ENCODE data around the gene METTL2B. TPM values are rescaled to one million over a fixed set of nuclear protein-coding genes. Genes with fewer than 3 reads are reported as not detected.
"Not testable (repeated sequence)": the region's sequence is repeated elsewhere in the genome, so short reads cannot be mapped to it uniquely, and the experiment has no call there.

METTL2B gene
- total RNA-seq, 1 experiment from 2014 or later: 27.8 TPM

DNA sequence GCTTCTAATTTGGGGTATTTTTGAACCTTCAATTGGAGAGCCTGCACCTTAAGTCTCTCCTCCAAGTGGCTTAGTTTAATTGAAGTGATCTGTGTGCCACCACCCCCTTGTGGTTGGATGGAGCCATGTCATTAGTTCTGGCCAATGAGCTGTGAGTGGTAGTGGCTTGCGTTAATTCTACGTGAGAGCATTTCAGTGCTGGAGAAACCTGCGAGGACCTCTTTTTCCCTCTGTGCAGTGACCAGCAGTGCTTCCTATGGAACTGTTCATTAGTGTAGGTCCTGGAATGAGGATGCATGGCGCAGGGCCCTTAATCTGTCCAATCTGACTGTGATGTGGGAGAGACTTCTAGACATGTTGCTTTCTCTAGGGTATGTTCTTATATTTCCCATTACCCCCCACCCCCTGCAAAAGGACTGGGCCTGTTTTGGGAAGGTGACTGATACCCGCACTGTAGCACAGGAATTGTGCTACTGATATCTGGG, 17.1 kb upstream of the METTL2B start:
- Histone ChIP-seq H3K27me3 (ENCODE audit: low read length) (no peaks in the 10 kb centered on the region), H4K20me1 (ENCODE audit: insufficient read depth, low read depth, low read length) (no peaks in the 10 kb centered on the region), H3K9ac (ENCODE audit: low read length) (no peak overlapping the region), H3K79me2 (ENCODE audit: low read length) (peaks cover 58% of the 10 kb centered on the region), H3K4me1 (ENCODE audit: low read length) (peaks cover 39% of the 10 kb centered on the region), H3K4me2 (ENCODE audit: low read depth, low read length, poor library complexity, severe bottlenecking) (no peak overlapping the region), H2AFZ (ENCODE audit: low read length) (no peak overlapping the region), H3K9me2 (replicated peaks; ENCODE audit: insufficient read depth, low read length) (no peaks in the 10 kb centered on the region), H3K36me3 (ENCODE audit: insufficient read depth, low read length) (peaks cover 10% of the 10 kb centered on the region; the same call in 1 of the 2 replicates), H3K9me3 (ENCODE audit: low read length) (no peaks in the 10 kb centered on the region), H3K27ac (ENCODE audit: low read length) (no peak overlapping the region), H3K4me3 (ENCODE audit: low read length) (no peak overlapping the region)
- peak; percentile 89 for DNase-seq

DNA sequence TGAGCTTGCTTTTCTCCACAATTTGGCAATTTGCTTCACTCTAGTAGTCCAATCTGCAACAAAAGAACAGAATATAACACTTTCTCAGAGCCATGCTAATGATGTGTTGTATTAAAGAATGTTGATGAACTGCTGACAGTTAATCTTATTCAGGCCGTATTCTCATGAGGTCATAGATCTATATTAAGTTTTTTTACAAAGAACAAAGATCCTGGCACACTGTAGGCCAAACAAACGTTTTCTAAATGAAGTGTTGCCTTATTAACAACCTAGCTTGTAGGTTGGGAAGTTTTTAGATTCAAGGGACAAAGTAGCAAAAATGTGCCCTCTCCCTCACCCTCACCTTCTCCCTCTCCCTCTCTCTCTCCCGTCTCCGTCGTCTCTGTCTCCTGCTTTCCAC, 14.1 kb upstream of the METTL2B start:
- no peak for DNase-seq
- peaks cover 41% of the 10 kb centered on the region for H3K79me2 ChIP-seq (ENCODE audit: low read length)

GRCh38 chr7:128463345-128463744, 13.2 kb upstream of the METTL2B start:
- not testable (repeated sequence) for H2AFZ ChIP-seq (ENCODE audit: low read length); H3K9me3 ChIP-seq (ENCODE audit: low read length); H3K4me3 ChIP-seq (ENCODE audit: low read length); H3K27ac ChIP-seq (ENCODE audit: low read length); H3K4me2 ChIP-seq (ENCODE audit: low read depth, low read length, poor library complexity, severe bottlenecking); H3K27me3 ChIP-seq (ENCODE audit: low read length); H3K36me3 ChIP-seq (ENCODE audit: insufficient read depth, low read length); H3K9ac ChIP-seq (ENCODE audit: low read length); DNase-seq; H4K20me1 ChIP-seq (ENCODE audit: insufficient read depth, low read depth, low read length); H3K9me2 ChIP-seq (replicated peaks; ENCODE audit: insufficient read depth, low read length)
- Histone ChIP-seq H3K79me2 (ENCODE audit: low read length) (peaks cover 33% of the 10 kb centered on the region), H3K4me1 (ENCODE audit: low read length) (peaks cover 14% of the 10 kb centered on the region)

More for the DNA sequence above, 14.1 kb upstream of the METTL2B start:
- peaks cover 23% of the 10 kb centered on the region for H3K4me1 ChIP-seq (ENCODE audit: low read length)
- no peaks in the 10 kb centered on the region for H3K27me3 ChIP-seq (ENCODE audit: low read length)
- no peak overlapping the region for H2AFZ ChIP-seq (ENCODE audit: low read length)
- no peaks in the 10 kb centered on the region for H4K20me1 ChIP-seq (ENCODE audit: insufficient read depth, low read depth, low read length)
- H3K4me2 ChIP-seq (ENCODE audit: low read depth, low read length, poor library complexity, severe bottlenecking): no peak overlapping the region
- no peak overlapping the region for H3K27ac ChIP-seq (ENCODE audit: low read length)
- no peaks in the 10 kb centered on the region for H3K9me2 ChIP-seq (replicated peaks; ENCODE audit: insufficient read depth, low read length)
- no peaks in the 10 kb centered on the region for H3K9me3 ChIP-seq (ENCODE audit: low read length)
- H3K9ac ChIP-seq (ENCODE audit: low read length): no peak overlapping the region
- no peak overlapping the region for H3K4me3 ChIP-seq (ENCODE audit: low read length)
- peaks cover 9% of the 10 kb centered on the region; the same call in 1 of the 2 replicates for H3K36me3 ChIP-seq (ENCODE audit: insufficient read depth, low read length)

- not testable (repeated sequence) for H3K4me3 ChIP-seq (ENCODE audit: low read length); H3K9me2 ChIP-seq (replicated peaks; ENCODE audit: insufficient read depth, low read length); H3K9me3 ChIP-seq (ENCODE audit: low read length); H3K27ac ChIP-seq (ENCODE audit: low read length); DNase-seq; H3K4me1 ChIP-seq (ENCODE audit: low read length); H4K20me1 ChIP-seq (ENCODE audit: insufficient read depth, low read depth, low read length); H2AFZ ChIP-seq (ENCODE audit: low read length); H3K9ac ChIP-seq (ENCODE audit: low read length); H3K27me3 ChIP-seq (ENCODE audit: low read length); H3K4me2 ChIP-seq (ENCODE audit: low read depth, low read length, poor library complexity, severe bottlenecking); H3K36me3 ChIP-seq (ENCODE audit: insufficient read depth, low read length)
- peaks cover 27% of the 10 kb centered on the region for H3K79me2 ChIP-seq (ENCODE audit: low read length)
Observed at GRCh38 chr7:128463933-128464332, 12.6 kb upstream of the METTL2B start.

- not testable (repeated sequence) for H3K4me3 ChIP-seq (ENCODE audit: low read length); H3K9me2 ChIP-seq (replicated peaks; ENCODE audit: insufficient read depth, low read length); H3K36me3 ChIP-seq (ENCODE audit: insufficient read depth, low read length); H3K27me3 ChIP-seq (ENCODE audit: low read length); H4K20me1 ChIP-seq (ENCODE audit: insufficient read depth, low read depth, low read length); H3K4me1 ChIP-seq (ENCODE audit: low read length); H3K9me3 ChIP-seq (ENCODE audit: low read length); H3K79me2 ChIP-seq (ENCODE audit: low read length); H3K4me2 ChIP-seq (ENCODE audit: low read depth, low read length, poor library complexity, severe bottlenecking); H3K9ac ChIP-seq (ENCODE audit: low read length); H2AFZ ChIP-seq (ENCODE audit: low read length); DNase-seq; H3K27ac ChIP-seq (ENCODE audit: low read length)
Observed at GRCh38 chr7:128466871-128467270, 9.7 kb upstream of the METTL2B start.

DNA sequence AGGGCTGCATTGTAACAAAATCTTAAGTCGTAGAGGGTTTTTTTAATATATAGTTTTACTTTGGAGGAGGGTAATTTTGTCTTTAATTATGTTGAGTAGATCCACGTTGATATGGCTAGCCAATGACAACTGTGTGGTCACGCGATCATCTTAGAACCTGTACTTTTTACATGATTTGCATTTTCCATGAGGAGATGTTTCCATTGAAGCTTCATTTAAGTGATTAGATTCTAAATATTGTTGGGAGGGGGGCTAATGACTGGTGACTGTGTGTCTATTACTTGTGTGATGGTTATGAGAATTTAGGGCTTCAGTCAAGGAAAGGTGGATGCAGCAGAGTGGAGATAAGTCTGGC, 765 bp downstream of the METTL2B start:
- H3K4me1 ChIP-seq (ENCODE audit: low read length): peaks cover 16% of the 10 kb centered on the region

DNA sequence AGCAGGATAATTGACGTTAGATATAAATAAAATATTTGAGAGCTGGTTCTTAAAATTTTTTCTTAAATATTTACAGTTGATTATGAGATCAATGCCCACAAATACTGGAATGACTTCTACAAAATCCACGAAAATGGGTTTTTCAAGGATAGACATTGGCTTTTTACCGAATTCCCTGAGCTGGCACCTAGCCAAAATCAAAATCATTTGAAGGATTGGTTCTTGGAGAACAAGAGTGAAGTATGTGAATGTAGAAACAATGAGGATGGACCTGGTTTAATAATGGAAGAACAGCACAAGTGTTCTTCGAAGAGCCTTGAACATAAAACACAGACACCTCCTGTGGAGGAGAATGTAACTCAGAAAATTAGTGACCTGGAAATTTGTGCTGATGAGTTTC, 2.5 kb downstream of the METTL2B start:
- H3K79me2 ChIP-seq (ENCODE audit: low read length): peaks cover 30% of the 10 kb centered on the region
- not testable (repeated sequence) for H2AFZ ChIP-seq (ENCODE audit: low read length); H3K36me3 ChIP-seq (ENCODE audit: insufficient read depth, low read length); H3K27me3 ChIP-seq (ENCODE audit: low read length); DNase-seq; H3K27ac ChIP-seq (ENCODE audit: low read length); H3K4me3 ChIP-seq (ENCODE audit: low read length); H4K20me1 ChIP-seq (ENCODE audit: insufficient read depth, low read depth, low read length); H3K9me3 ChIP-seq (ENCODE audit: low read length); H3K4me2 ChIP-seq (ENCODE audit: low read depth, low read length, poor library complexity, severe bottlenecking); H3K9ac ChIP-seq (ENCODE audit: low read length); H3K9me2 ChIP-seq (replicated peaks; ENCODE audit: insufficient read depth, low read length)
- H3K4me1 ChIP-seq (ENCODE audit: low read length): peaks cover 16% of the 10 kb centered on the region

More for the DNA sequence above, 765 bp downstream of the METTL2B start:
- not testable (repeated sequence) for H3K9me2 ChIP-seq (replicated peaks; ENCODE audit: insufficient read depth, low read length); H3K27me3 ChIP-seq (ENCODE audit: low read length); H4K20me1 ChIP-seq (ENCODE audit: insufficient read depth, low read depth, low read length); H3K9me3 ChIP-seq (ENCODE audit: low read length); H3K36me3 ChIP-seq (ENCODE audit: insufficient read depth, low read length)
- H3K4me2 ChIP-seq (ENCODE audit: low read depth, low read length, poor library complexity, severe bottlenecking): peak overlapping the region; percentile 93
- peak overlapping the region; percentile 84; the same call in 1 of the 2 replicates for H2AFZ ChIP-seq (ENCODE audit: low read length)
- peak; percentile 65 for DNase-seq
- peaks cover 30% of the 10 kb centered on the region for H3K79me2 ChIP-seq (ENCODE audit: low read length)
- peak overlapping the region; percentile 72 for H3K27ac ChIP-seq (ENCODE audit: low read length)
- peak overlapping the region; percentile 90 for H3K4me3 ChIP-seq (ENCODE audit: low read length)
- peak overlapping the region; percentile 91 for H3K9ac ChIP-seq (ENCODE audit: low read length)

GRCh38 chr7:128488134-128488533, 11.6 kb downstream of the METTL2B start:
- H2AFZ ChIP-seq (ENCODE audit: low read length); H3K79me2 ChIP-seq (ENCODE audit: low read length); H3K36me3 ChIP-seq (ENCODE audit: insufficient read depth, low read length); H3K27me3 ChIP-seq (ENCODE audit: low read length); H3K4me3 ChIP-seq (ENCODE audit: low read length); H3K9me3 ChIP-seq (ENCODE audit: low read length); H3K4me1 ChIP-seq (ENCODE audit: low read length); DNase-seq; H3K9me2 ChIP-seq (replicated peaks; ENCODE audit: insufficient read depth, low read length); H3K9ac ChIP-seq (ENCODE audit: low read length); H4K20me1 ChIP-seq (ENCODE audit: insufficient read depth, low read depth, low read length); H3K4me2 ChIP-seq (ENCODE audit: low read depth, low read length, poor library complexity, severe bottlenecking); H3K27ac ChIP-seq (ENCODE audit: low read length): not testable (repeated sequence)

- DNase-seq: no peak
- Histone ChIP-seq H3K9ac (ENCODE audit: low read length) (no peak overlapping the region), H3K79me2 (ENCODE audit: low read length) (no peaks in the 10 kb centered on the region), H3K27me3 (ENCODE audit: low read length) (no peaks in the 10 kb centered on the region), H3K4me1 (ENCODE audit: low read length) (no peaks in the 10 kb centered on the region), H3K4me2 (ENCODE audit: low read depth, low read length, poor library complexity, severe bottlenecking) (no peak overlapping the region), H3K9me2 (replicated peaks; ENCODE audit: insufficient read depth, low read length) (no peaks in the 10 kb centered on the region), H3K4me3 (ENCODE audit: low read length) (no peak overlapping the region), H2AFZ (ENCODE audit: low read length) (no peak overlapping the region), H3K27ac (ENCODE audit: low read length) (no peak overlapping the region), H3K9me3 (ENCODE audit: low read length) (no peaks in the 10 kb centered on the region), H4K20me1 (ENCODE audit: insufficient read depth, low read depth, low read length) (no peaks in the 10 kb centered on the region), H3K36me3 (ENCODE audit: insufficient read depth, low read length) (peaks cover 3% of the 10 kb centered on the region; the same call in 1 of the 2 replicates)
Observed at GRCh38 chr7:128497405-128497804, 20.9 kb downstream of the METTL2B start.
